MM.1S (cell line): Measurements from ENCODE around the gene CIZ1.
"Not testable (repeated sequence)": the region's sequence is repeated elsewhere in the genome, so short reads cannot be mapped to it uniquely, and the experiment has no call there.

Experiments used
- DNase-seq: peaks from one replicate; pipeline ENCODE4 v3.0.0-alpha.2; 2015
- H2AFZ ChIP-seq: fragments of 300-600 bp; sonication (generic); 2 replicates; pipeline ENCODE4 v1.6.0; 2016; ENCODE audit warnings: antibody characterized with exemption, low read length
- H3F3A ChIP-seq: fragments of 300-600 bp; sonication (generic); 2 replicates; pipeline ENCODE4 v1.6.1; 2016; ENCODE audit warnings: mild to moderate bottlenecking, antibody characterized with exemption, low read length, moderate library complexity, mixed read lengths; ENCODE audit not compliant: insufficient read depth
- H3K27ac ChIP-seq: fragments of 300-600 bp; sonication (generic); 2 replicates; pipeline ENCODE4 v1.5.1; 2016; ENCODE audit warnings: mild to moderate bottlenecking, low read length
- H3K27me3 ChIP-seq: fragments of 300-600 bp; sonication (generic); replicated peaks from 2 replicates; pipeline ENCODE4 v1.6.0; 2016; ENCODE audit warnings: low read length; ENCODE audit not compliant: insufficient read depth
- H3K36me3 ChIP-seq: fragments of 300-600 bp; sonication (generic); replicated peaks from 2 replicates; pipeline ENCODE4 v1.6.1; 2016; ENCODE audit warnings: mild to moderate bottlenecking, low read length, mixed read lengths; ENCODE audit not compliant: insufficient read depth
- H3K4me1 ChIP-seq: fragments of 300-600 bp; sonication (generic); 2 replicates; pipeline ENCODE4 v1.6.1; 2016; ENCODE audit warnings: low read length, mixed read lengths
- H3K4me2 ChIP-seq: fragments of 300-600 bp; sonication (generic); 2 replicates; pipeline ENCODE4 v1.6.0; 2016; ENCODE audit warnings: low read depth, low read length
- H3K4me3 ChIP-seq: fragments of 300-600 bp; sonication (generic); 2 replicates; pipeline ENCODE4 v1.5.1; 2016; ENCODE audit warnings: low read length, mixed read lengths
- H3K79me2 ChIP-seq: fragments of 300-600 bp; sonication (generic); 2 replicates; pipeline ENCODE4 v1.6.1; 2016; ENCODE audit warnings: mixed run types, low read length, mixed read lengths
- H3K9ac ChIP-seq: fragments of 300-600 bp; sonication (generic); 2 replicates; pipeline ENCODE4 v1.6.1; 2016; ENCODE audit warnings: low read length, mixed read lengths
- H3K9me2 ChIP-seq: fragments of 300-600 bp; sonication (generic); replicated peaks from 2 replicates; pipeline ENCODE4 v1.6.1; 2016; ENCODE audit warnings: mild to moderate bottlenecking, low read length, mixed read lengths; ENCODE audit not compliant: insufficient read depth
- H3K9me3 ChIP-seq: fragments of 300-600 bp; sonication (generic); replicated peaks from 2 replicates; pipeline ENCODE4 v1.6.1; 2016; ENCODE audit warnings: mild to moderate bottlenecking, low read length, mixed read lengths; ENCODE audit not compliant: insufficient read depth
- H4K20me1 ChIP-seq: fragments of 300-600 bp; sonication (generic); 2 replicates; pipeline ENCODE4 v1.6.1; 2016; ENCODE audit warnings: mild to moderate bottlenecking, low read length, moderate library complexity, mixed read lengths; ENCODE audit not compliant: insufficient read depth
- EZH2 ChIP-seq: fragments of 300-600 bp; sonication (generic); optimal IDR thresholded peaks from 2 replicates; pipeline ENCODE3; 2017; ENCODE audit warnings: low read depth, mild to moderate bottlenecking, antibody characterized with exemption, low read length, mixed read lengths
- EZH2phosphoT487 ChIP-seq: fragments of 300-600 bp; sonication (generic); IDR thresholded peaks from 2 replicates; pipeline ENCODE4 v1.6.1; 2018; ENCODE audit warnings: antibody characterized with exemption, low read length
- TF ChIP-seq, protein P1 (sequence below): fragments of 300-600 bp; sonication (generic); IDR thresholded peaks from 2 replicates; pipeline ENCODE4 v1.5.1; 2016; ENCODE audit warnings: antibody characterized with exemption, low read length, mixed read lengths

The CIZ1 gene

DNA sequence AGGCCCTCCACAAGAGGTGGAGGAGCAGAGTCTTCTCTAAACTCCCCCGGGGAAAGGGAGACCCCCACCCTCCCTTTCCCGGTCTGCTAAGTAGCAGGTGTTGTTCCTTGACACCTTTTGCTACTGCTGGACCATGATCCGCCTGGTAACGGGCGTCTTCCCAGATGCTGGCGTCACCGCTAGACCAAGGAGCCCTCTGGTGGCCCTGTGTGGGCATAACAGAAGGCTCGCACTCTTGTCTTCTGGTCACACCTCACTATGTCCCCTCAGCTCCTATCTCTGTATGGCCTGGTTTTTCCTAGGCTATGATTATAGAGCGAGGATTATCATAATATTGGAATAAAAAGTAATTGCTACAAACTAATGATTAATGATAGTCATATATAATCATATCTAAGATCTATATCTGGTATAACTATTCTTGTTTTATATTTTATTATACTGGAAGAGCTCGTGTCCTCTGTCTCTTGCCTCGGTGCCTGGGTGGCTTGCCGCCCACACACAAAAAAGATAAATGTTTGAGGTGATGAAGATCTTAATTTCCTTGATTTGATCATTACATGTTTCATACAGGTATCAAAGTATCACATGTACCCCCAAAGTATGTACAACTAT lies 61.3 kb downstream of the CIZ1 start:
- not testable (repeated sequence) for H3K9me3 ChIP-seq, H3K27ac ChIP-seq, DNase-seq, H3K9ac ChIP-seq, H3K9me2 ChIP-seq, H3K4me1 ChIP-seq, H3K4me3 ChIP-seq, H4K20me1 ChIP-seq, H3K4me2 ChIP-seq, H3F3A ChIP-seq, H3K36me3 ChIP-seq, H2AFZ ChIP-seq
- Histone ChIP-seq H3K27me3 (peaks cover 34% of the 10 kb centered on the region), H3K79me2 (peaks cover 24% of the 10 kb centered on the region)
- TF ChIP-seq, protein P1, sequence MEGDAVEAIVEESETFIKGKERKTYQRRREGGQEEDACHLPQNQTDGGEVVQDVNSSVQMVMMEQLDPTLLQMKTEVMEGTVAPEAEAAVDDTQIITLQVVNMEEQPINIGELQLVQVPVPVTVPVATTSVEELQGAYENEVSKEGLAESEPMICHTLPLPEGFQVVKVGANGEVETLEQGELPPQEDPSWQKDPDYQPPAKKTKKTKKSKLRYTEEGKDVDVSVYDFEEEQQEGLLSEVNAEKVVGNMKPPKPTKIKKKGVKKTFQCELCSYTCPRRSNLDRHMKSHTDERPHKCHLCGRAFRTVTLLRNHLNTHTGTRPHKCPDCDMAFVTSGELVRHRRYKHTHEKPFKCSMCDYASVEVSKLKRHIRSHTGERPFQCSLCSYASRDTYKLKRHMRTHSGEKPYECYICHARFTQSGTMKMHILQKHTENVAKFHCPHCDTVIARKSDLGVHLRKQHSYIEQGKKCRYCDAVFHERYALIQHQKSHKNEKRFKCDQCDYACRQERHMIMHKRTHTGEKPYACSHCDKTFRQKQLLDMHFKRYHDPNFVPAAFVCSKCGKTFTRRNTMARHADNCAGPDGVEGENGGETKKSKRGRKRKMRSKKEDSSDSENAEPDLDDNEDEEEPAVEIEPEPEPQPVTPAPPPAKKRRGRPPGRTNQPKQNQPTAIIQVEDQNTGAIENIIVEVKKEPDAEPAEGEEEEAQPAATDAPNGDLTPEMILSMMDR: peak; percentile 9; the same call in 1 of the 2 replicates

DNA sequence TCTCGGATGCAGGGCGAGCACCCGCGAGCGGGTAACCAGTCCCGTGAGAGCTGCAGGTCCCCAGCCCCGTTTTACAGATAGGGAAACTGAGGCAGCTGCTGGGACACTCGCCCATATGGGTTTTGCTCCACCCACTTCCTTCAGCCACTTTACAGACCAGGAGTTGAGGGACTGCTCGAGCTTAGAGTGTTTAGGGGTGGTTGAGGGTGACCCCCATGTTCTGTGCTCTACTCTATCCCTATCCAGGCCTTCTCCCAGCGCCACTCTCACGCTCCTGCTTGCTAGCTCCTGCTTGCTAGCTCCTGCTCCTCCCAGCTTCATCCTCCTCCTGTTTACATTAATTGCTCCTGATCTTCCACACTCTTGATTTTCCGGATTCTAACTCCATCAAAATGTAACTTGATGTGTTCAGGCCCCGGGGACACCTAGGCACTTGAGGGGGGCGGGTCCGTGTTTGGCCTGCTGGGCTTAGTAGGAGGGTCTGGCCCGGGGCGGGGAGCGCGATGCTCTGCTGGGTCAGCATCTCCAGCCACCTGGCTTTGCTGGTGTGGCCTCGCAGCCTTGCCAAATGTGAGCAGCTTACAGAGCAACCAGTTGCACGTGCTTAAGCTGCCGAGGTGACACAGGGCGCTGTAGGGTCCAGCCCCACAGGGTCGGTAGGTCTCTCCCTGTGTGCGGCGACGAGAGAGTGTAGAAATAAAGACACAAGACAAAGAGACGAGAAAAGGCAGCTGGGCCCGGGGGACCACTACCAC lies 62.4 kb downstream of the CIZ1 start:
- Histone ChIP-seq H3K9ac (peak overlapping the region; percentile 99; the same call in 1 of the 2 replicates), H3K27ac (no peak overlapping the region), H3K4me1 (peaks cover 7% of the 10 kb centered on the region), H3K4me2 (peak overlapping the region; percentile 89), H3K9me3 (no peaks in the 10 kb centered on the region), H3K79me2 (peaks cover 33% of the 10 kb centered on the region), H2AFZ (peak overlapping the region; percentile 97), H4K20me1 (no peaks in the 10 kb centered on the region), H3K9me2 (no peaks in the 10 kb centered on the region), H3F3A (0 out of 2 replicates have a peak, but pooled peaks cover 6% of the 10 kb centered on the region), H3K36me3 (no peaks in the 10 kb centered on the region), H3K4me3 (peak overlapping the region; percentile 71), H3K27me3 (peaks cover 28% of the 10 kb centered on the region)
- DNase-seq: peak; percentile 21
- TF ChIP-seq EZH2: no peak
- TF ChIP-seq, protein P1: no peak
- TF ChIP-seq EZH2phosphoT487: no peak

DNA sequence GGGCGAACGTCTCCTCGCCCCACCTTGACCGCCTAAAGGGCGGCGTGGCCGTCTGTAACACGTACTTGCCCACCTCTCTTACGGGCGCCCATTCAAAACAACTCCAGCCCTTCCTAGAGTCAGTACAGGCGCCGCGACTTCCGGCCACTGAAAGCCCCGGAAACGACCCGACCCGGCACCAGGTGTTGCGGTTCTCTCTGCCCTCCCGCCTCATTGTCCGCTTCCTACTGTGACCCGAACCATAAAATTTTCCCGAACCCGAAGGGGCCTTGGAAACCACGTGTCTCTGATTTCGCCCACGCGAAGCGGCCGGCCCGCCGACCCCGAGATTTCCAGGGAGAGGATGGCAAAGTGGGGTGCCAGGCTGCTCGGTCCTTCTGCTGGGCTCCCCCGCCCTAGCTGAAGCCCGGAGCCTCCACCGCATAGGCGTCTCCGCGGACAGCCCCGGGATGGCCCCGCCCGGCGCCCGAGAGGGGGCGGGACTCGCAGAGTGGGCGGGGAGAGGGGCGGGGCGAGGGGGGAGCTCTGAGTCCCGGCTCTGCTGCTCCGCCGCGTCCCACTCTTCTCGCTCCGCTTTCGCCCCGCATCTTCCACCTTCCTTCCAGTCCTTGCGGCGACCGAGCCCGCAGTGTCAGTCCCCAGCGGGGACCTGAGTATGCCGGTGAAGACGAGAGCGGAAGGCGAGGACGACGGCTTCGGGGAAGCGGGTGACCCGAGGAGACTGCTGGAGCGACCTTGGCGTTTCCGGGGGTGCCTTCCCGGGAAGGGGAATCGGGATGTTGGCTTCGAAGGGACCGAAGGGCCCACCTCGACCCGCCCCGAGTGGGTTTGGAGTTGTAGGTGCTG lies 63.2 kb downstream of the CIZ1 start:
- H3K27ac ChIP-seq: peak overlapping the region; percentile 87
- H3K9ac ChIP-seq: peak overlapping the region; percentile 99
- peak; percentile 92 for DNase-seq
- H3K27me3 ChIP-seq: peaks cover 20% of the 10 kb centered on the region
- H3K9me2 ChIP-seq: no peaks in the 10 kb centered on the region
- H3K4me3 ChIP-seq: peak overlapping the region; percentile 71
- H3K4me2 ChIP-seq: peak overlapping the region; percentile 89
- peaks cover 7% of the 10 kb centered on the region for H3K4me1 ChIP-seq
- peaks cover 33% of the 10 kb centered on the region for H3K79me2 ChIP-seq
- no peaks in the 10 kb centered on the region for H3K36me3 ChIP-seq
- TF ChIP-seq EZH2 (no peak), EZH2phosphoT487 (no peak)
- TF ChIP-seq, protein P1: no peak
- H3K9me3 ChIP-seq: no peaks in the 10 kb centered on the region
- 0 out of 2 replicates have a peak, but pooled peaks cover 6% of the 10 kb centered on the region for H3F3A ChIP-seq
- H4K20me1 ChIP-seq: no peaks in the 10 kb centered on the region
- peak overlapping the region; percentile 97 for H2AFZ ChIP-seq
